ENCODE data around the gene C1orf50.

- no peak for TF ChIP-seq CTCF (IDR thresholded peaks at IDR 0.05; ENCODE audit: insufficient read depth, low read length)
- no peak for TF ChIP-seq REST (IDR thresholded peaks at IDR 0.05; ENCODE audit: insufficient replicate concordance, low read depth)
Measured at GRCh38 chr1:42744148-42744413, 23.0 kb upstream of the C1orf50 start.

Data from HL-60 (cell line).